Activated naive CD4-positive, alpha-beta T cell (primary cell): ENCODE measurements around the gene SCYL2.
"Not testable (repeated sequence)": the region's sequence is repeated elsewhere in the genome, so short reads cannot be mapped to it uniquely, and the experiment has no call there.

Source experiments
- DNase-seq, 4 experiments: peaks; one replicate each; lab custom pipeline; 2025; lab: John Stamatoyannopoulos, UW

The SCYL2 gene

DNA sequence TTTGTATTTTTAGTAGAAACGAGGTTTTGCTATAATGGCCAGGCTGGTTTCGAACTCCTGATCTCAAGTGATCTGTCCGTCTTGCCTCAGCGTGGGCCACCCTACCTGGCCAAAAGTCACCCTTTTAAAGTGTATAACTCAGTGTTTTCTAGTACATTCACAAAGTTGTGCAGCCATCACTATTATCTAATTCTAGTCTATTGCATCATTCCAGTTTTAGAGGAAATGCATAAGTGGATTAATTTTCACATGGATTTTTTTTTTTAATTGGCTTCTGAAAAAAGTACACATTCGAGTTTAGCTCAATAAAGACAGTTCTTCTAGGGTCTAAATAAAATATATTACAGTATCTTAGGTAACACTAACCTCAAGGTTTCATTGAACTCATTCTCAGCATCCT, 3.8 kb upstream of the SCYL2 start:
- DNase-seq, result no peak

DNA sequence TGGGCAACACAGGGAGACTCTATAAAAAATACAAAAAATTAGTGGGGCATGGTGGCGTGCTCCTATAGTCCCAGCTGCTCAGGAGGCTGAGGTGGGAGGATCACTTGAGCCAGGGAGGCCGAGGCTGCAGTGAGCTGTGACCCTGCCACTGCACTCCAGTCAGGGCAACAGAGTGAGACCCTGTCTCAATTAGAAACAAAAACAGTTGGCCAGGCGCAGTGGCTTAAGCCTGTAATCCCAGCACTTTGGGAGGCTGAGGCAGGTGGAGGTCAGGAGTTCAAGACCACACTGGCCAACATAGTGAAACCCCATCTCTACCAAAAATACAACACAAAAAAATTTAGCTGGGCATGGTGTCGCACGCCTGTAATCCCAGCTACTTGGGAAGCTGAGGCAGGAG, 1.9 kb upstream of the SCYL2 start:
- not testable (repeated sequence) for DNase-seq

DNA sequence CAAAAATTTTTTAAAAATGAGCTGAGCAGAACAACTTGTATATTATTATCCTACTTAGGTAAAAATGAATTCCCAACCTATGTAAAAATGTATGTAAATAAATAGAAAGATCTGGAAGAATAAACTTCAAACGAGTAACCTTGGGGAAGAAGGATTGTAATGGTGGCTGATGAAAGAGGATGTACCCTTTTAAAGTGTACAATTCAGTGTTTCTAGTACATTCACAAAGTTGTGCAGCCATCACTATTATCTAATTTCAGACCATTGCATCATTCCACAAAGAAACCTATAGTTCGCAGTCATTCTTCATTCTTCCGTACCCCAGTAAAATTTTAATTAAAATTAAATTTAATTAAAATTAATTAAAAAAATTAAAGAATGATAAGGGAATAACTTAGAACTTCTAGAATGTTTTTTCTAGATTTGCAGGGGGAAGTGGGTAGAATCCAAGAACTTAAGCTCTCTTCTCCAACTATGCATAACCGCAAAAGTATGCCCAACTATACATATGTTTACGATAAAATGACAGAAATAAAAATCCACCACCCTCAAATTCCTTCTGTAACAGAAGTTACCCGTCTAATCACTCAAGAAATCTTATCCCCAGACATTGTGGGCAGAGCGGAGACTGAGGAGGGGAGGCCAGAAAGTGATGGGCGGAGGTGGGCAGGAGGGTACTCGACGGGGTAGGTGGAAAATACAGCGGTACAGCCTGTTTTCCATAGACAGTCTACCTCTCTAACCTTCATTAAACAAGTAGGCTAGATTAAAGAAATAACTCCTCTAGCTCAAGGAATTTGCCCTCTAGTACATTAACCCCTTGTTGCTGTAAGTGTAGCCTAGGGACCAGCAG, 1.0 kb upstream of the SCYL2 start:
- DNase-seq, result no peak

DNA sequence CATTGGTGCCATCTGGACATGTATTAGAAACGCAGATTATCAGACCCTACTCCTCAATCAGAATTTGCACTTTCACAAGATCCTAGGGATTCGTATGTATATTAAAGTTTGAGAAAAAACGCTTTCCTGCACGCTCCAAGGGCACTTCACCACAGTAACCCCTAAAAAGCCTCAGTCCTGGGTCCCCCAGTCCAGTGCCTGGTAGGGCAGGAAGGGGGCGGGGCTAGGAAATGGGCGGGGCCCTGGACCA, 467 bp upstream of the SCYL2 start:
- DNase-seq, result no peak

DNA sequence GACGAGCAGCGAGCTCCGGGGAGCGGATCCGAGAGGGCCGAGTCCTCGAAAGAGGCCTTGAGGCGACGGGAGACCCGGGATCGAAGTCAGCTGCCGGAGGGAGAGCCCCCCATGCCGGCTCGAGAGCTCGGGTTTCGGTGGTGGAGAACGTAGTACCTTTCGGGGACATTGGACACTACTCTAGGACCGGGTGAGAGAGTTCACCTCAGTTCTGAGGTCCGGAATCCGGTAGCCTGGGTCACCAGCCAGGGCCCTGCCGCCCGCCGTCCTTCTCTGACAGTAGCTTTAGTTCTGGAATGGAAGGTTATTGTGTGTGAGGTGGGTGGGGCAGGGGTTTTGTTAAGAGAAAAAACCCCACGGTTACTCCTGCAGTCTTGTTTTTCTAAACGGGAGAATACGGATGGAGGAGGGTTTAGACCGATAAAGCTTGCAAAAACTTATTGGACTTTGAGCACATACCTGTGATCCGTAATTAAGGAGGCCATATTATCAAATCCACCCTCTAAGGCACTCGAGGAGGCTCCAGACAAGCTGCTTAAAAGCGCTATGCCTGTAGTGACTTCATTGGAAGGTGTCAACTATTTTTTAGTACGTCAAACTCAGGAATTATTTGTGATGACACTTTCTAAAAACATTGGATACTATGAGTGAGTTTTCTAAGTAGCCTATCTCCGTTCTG, 765 bp downstream of the SCYL2 start:
- DNase-seq, result peak in 1 of 4 experiments; percentile 24

DNA sequence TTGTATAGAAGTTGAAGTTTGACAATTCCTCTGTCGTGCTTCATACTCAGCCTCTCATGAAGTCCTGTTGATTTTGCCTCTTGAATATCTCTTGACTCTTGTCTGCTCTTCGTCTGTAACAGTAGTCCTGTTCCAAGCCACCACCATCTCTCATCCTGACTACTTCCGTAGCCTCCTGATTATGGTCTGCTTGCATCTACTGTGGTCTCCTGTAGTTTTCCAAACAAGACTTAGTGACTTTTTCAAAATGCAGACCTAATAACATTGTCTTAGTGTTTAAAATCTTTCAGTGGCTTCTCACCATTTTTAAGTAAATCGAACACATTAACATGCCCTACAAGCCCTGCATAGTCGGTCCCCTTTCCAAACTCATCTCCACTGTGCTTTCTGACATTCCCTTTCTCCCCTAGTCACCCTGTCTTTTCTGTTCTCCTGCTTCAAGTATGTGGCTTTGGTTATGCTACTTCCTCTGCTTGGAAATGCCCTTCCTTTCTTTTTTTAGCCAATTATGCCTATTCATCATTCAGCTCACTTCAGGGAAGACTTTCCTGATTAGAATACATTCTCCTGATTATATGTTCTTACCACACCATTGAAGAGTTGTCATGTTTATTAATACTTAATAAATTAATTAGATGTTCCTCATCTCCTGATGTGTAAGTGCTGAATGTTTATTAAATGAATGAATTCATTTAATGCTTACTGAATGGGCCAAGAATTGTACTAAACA, 2.0 kb downstream of the SCYL2 start:
- no peak for DNase-seq

DNA sequence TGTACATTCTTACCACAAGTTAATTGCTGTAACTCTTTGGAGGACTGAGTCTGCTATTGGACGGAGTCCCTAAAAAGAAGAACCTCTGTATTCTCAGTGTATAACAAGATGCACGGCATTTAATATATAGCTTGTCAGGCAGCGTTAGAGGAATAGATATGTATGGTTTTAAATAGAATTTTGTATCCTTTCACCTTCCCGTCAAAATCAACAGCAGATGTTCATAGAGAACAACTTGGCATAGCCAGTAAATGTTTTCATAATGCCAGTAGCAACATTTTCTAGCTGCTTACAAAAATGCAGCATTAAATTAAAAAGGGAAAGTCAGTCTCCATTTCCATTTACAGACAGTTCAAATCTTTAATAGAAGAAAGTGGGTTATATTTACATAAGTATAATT, 6.8 kb downstream of the SCYL2 start:
- DNase-seq, result no peak

DNA sequence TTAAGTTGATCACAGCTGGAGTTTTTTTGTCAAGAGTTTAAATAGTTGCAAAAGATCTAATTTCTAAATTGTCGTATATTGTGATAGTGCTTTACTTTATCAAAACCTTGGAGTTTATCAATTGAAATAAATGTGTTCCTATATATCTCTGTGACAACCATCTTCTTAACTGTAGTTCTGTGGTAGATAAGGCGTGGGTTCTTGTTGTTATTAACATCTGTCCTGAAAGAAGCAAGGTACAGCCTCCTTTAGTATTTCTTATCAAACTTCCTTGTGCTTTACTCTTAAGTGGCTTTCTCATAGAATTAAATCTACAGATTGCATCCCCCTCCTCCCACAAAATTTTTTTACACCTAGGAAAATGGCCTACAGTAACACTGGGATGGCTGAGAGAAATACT, 7.3 kb downstream of the SCYL2 start:
- no peak for DNase-seq

DNA sequence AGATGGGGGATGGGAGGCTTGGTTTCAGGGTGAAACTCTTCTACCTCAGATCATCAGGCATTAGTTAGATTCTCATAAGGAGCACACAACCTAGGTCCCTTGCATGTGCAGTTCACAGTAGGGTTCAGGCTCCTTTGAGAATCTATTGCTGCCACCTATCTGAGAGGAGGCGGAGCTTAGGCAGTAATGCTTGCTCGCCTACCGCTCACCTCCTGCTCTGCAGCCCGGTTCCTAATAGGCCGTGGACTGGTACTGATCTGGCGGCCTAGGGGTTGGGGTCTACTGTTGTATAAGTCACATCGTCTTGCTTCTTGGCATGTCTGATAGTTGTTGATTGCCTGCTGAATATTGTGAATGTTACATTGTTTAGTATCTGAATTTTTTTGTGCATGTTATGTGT, 12.2 kb downstream of the SCYL2 start:
- no peak for DNase-seq

DNA sequence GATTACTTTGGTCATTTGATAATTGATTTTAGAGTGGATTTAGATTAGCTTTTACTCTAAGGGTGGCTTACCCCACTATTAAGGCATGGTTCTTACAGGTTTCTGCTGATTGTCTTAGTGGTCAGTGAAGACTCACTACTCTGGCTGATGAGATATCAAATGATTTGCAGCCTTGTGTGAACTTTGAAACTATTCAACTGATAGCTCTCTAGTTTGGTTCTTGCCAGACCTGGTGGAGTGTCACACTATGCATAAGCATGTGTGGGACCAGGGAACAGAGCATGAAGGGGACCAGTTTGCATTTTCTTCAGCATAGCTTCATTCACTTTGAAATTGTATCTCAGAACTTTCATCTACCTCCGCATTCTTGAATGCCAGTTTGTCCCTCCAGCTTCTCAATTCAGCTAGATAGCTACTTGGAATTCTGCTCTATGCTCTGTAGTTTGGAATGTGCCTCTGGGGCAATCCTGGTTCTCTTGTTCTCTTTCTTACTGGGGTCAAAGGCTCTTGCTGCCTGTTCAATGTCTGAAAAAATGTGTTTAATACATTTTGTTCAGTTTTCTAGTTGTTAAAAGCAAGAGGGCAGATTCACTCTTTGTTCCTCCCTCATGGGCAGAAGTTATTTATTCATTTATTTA, 12.7 kb downstream of the SCYL2 start:
- no peak for DNase-seq

DNA sequence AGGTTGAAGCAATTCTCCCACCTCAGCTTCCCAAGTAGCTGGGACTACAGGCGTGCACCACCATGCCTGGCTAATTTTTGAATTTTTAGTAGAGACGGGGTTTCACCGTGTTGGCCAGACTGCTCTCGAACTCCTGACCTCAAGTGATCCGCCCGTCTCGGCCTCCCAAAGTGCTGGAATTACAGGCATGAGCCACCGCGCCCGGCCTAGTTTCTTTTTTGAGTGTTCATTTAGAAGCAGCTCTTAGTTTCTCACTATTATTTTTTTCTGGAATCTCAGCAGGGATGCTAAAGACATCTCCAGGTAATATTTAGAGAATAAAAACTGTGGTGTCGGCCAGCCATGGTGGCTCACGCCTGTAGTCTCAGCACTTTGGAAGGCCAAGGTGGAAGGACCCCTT, 17.6 kb downstream of the SCYL2 start:
- DNase-seq, result not testable (repeated sequence)

DNA sequence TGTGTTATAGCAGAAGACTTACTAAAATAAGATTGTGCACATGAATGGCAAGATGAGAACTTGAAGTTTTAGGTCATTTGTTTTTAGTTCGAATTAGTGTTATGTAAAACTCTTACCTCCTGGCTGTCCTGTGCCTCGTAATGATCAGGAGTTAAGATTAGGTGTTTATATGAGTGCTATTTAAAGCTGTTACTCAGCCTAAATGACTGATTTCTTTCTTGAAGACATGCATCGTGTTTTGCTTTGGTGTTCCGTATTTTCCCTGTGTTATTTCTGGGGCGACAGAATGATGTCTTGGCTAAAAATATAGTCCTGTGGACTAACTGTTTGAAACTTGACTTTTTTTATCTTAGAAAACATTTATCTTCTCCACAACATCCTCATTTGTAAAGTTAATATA, 22.1 kb downstream of the SCYL2 start:
- DNase-seq, result no peak

DNA sequence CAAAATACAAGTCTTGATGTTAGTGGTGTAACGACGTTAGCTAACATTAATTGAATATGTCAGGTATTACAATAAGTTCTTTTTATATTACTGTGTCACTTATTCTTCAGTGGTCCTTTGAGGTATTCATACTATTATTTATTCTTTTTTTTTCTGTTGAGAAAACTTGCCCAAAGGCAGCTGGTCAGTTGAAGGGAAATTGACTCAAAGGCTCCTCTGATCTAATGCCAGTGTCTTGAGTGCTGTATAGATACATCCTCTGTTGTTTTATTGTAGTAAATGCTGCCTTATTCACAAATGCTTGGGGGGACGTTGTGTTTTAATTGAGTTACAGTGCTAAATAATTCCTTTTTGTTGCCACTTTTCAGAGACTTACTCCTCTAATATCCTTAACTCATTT, 23.0 kb downstream of the SCYL2 start:
- DNase-seq, result no peak

DNA sequence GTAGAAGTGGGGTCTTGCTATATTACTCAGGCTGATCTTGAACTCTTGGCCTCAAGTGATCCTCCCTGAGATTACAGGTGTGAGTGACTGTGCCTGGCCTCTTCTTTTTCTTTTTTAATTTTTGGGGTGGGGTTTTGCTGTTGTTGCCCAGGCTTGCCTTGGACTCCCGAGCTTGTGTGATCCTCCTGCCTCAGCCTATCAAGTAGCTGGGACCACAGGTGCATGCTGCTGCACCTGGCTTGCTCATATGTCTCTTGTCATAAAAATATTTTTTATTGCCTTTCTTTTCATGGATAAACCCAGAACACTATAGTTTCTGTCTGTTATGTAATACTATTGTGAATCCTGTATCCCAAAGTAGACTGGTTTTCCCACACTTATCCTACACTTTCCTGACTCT, 26.0 kb downstream of the SCYL2 start:
- no peak for DNase-seq

DNA sequence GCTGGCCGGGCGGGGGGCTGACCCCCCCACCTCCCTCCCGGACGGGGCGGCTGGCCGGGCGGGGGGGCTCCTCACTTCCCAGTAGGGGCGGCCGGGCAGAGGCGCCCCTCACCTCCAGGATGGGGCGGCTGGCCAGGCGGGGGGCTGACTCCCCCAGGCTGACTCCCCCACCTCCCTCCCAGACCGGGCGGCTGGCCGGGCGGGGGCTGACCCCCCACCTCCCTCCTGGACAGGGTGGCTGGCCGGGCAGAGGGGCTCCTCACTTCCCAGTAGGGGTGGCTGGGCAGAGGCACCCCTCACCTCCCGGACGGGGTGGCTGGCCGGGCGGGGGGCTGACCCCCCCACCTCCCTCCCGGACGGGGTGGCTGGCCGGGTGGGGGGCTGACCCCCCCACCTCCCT, 27.4 kb downstream of the SCYL2 start:
- DNase-seq, result not testable (repeated sequence)

DNA sequence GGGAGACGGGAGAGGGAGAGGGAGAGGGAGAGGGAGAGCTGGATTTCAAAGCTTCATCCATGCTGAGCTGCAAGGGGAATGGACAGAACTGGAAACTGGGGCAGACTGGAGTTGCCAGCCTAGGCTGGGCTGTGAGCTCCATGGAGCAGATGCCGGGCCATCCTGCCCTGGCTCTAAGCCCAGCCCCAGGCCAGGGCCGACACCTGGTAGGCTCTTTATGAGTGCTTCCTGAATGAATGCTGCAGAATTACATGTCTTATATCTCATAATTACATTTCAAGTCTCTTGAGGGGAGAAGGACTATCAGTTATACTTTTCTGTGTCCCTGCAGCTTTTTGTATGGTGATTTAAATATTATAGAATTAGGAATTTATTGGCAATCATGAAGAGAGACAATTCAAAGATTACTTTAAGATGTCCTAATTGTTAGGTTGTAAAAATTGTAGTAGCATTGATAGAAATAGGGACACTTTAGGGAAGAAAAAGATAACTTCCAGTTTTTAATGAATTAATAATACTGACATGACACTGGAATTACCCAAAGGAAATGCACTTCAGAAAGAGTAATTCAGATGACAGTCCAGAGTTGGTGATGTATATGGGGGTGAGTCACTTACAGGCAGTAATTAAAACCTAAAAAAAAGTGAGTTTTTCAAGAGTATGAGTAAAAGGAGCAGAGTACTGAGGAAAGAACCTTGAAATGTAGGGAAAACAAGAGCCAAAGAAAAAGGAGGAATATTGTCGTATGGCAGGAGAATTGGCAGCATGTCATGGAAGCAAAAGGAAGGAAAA, 29.0 kb downstream of the SCYL2 start:
- no peak for DNase-seq

DNA sequence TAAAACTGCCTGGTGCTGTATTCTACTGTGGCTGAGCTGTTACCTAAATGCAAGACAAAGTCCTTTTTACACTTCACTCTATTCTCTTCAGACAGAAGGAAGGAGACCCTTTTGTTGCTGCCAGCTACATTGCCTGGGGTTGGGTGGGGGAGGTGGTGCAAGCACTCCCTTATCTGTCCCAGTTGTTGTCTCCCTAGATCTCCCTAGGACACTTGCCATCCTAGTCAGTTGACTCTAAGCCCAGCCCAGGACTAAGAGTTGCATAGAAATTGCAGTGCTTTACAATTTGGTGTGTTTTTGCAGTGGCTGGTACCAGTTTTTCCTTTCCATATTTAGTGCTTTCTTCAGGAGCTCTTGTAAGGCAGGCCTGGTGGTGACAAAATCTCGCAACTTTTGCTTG, 35.1 kb downstream of the SCYL2 start:
- DNase-seq, result no peak

DNA sequence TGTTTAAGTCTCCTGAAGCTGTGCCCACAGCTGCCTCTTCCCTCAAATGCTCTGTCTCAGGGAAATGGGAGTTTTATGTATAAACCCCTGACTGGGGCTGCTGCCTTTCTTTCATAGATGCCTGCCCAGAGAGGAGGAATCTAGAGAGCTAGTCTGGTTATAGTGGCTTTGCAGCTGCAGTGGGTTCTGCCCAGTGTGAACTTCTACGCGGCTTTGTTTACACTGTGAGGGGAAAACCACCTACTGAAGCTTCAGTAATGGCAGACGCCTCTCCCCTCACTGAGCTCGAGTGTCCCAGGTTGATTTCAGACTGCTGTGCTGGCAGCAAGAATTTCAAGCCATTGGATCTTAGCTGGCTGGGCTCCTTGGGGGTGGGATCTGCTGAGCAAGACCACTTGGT, 36.9 kb downstream of the SCYL2 start:
- no peak for DNase-seq

DNA sequence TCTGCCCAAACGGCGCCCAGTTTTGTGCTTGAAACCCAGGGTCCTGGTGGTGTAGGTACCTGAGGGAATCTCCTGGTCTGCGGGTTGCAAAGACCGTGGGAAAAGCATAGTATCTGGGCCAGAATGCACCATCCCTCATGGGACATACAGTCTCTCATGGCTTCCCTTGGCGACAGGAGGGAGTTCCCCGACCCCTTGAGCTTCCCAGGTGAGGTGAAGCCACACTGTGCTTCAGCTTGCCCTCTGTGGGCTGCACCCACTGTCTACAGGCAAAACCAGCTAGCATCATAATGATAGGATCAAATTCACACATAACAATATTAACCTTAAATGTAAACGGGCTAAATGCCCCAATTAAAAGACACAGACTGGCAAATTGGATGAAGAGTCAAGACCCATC, 37.4 kb downstream of the SCYL2 start:
- DNase-seq, result not testable (repeated sequence)

DNA sequence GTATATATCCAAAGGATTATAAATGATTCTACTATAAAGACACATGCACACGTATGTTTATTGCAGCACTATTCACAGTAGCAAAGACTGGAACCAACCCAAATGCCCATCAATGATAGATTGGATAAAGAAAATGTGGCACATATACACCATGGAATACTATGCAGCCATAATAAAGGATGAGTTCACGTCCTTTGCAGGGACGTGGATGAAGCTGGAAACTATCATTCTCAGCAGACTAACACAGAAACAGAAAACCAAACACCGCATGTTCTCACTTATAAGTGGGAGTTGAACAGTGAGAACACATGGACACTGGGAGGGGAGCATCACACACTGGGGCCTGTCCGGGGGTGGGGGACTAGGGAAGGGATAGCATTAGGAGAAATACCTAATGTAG, 41.2 kb downstream of the SCYL2 start:
- not testable (repeated sequence) for DNase-seq

DNA sequence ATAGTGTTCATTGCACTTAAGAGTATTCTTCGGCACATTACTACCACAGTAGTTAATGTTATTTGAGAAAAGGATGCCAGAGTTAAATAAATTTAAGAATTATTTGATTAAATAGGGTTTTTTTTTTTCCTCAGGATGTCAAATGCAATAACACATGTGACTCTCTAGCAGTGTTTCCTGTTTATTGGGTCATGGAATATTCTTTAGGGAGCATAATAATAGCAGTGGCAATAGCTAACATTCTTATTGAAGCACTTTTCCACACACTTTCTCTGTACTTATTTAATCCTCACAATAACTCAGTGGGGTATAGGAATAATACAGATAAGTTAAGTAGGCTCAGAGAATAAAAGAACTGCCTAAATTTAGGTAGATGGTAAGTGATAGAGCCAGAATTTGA, 44.3 kb downstream of the SCYL2 start:
- no peak for DNase-seq

DNA sequence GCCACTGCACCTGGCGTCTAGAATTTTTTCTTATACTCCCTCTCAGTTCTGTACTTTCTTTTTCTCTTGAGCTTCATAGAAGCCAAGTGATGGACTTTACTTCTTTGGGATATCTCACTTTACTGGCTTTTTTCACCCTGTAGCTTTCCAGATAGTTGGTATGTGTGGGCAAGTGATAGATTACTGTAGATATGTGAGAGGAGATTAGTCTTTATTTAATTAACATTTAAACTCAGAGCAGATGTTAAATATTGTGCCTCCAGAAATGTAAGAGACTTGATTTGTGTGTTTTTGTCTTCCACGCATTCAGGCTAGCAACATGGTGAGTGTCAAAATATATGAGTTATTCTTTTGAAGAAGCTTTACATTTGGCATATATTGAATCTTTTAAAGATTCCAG, 50.4 kb downstream of the SCYL2 start:
- DNase-seq, result no peak
